Transverse colon (tissue), 4 donors: ENCODE results near the gene SMYD5.

Source experiments
- CTCF ChIP-seq, 5 experiments: fragments of 200-600 bp in 3 of 5; fragments of 450-650 bp in 2 of 5; sonication (generic) in 3 of 5; IDR thresholded peaks; 1 replicate in 2 of 5; 2 replicates in 3 of 5; pipeline ENCODE4 v1.5.1; 2016 to 2017; ENCODE audit warnings: antibody characterized with exemption in 5 of 5, inconsistent platforms in 3 of 5, mild to moderate bottlenecking in 2 of 5, moderate library complexity in 1 of 5
- POLR2AphosphoS5 ChIP-seq, 3 donors: sonication (generic); formaldehyde crosslinking; IDR thresholded peaks; one replicate each; pipeline ENCODE4 v1.6.1; 2016; ENCODE audit warnings: antibody characterized with exemption in 3 of 3

GRCh38 chr2:73210696-73211095 lies 3.3 kb upstream of the SMYD5 start:
- TF ChIP-seq CTCF (IDR thresholded peaks at IDR 0.05), result no peak
- no peak for TF ChIP-seq POLR2AphosphoS5 (IDR thresholded peaks at IDR 0.05)
